DND-41 (cell line): ENCODE measurements around the gene ELK1.

Source experiments
- ATAC-seq: fragments of 200-7000 bp; cut with Tn5 transposase; 3 replicates; pipeline ENCODE4 v1.9.1; 2021; ENCODE audit warnings: low read depth; ENCODE audit not compliant: insufficient read depth
- DNase-seq: peaks from one replicate; pipeline ENCODE4 v3.0.0-alpha.2; 2020
- H2AFZ ChIP-seq: 2 replicates; pipeline ENCODE4 v1.6.0; 2012; ENCODE audit warnings: low read depth, low read length
- H3K27ac ChIP-seq: 2 replicates; pipeline ENCODE4 v1.5.1; 2012; ENCODE audit warnings: low read length, inconsistent platforms
- H3K27me3 ChIP-seq: fragments of 200-600 bp; sonication (generic); 2 replicates; pipeline ENCODE4 v1.6.0; 2012; ENCODE audit warnings: low read length, mild to moderate bottlenecking, inconsistent platforms; ENCODE audit not compliant: insufficient read depth, poor library complexity
- H3K36me3 ChIP-seq: 2 replicates; pipeline ENCODE4 v1.5.1; 2012; ENCODE audit warnings: low read length, inconsistent platforms; ENCODE audit not compliant: insufficient read depth
- H3K4me1 ChIP-seq: 2 replicates; pipeline ENCODE4 v1.5.1; 2012; ENCODE audit warnings: mild to moderate bottlenecking, low read length; ENCODE audit not compliant: insufficient read depth
- H3K4me2 ChIP-seq: 2 replicates; pipeline ENCODE4 v1.6.0; 2012; ENCODE audit warnings: mild to moderate bottlenecking, moderate library complexity, low read length, inconsistent platforms; ENCODE audit not compliant: insufficient read depth
- H3K4me3 ChIP-seq, 2 experiments: fragments of 200-600 bp in 1 of 2; shearing (Covaris generic) in 1 of 2; 2 replicates each; pipeline ENCODE4 v1.5.1; 2012 to 2016; ENCODE audit warnings: inconsistent platforms in 2 of 2, low read length in 2 of 2, mild to moderate bottlenecking in 2 of 2, low read depth in 1 of 2, moderate library complexity in 1 of 2
- H3K79me2 ChIP-seq: 2 replicates; pipeline ENCODE4 v1.6.0; 2012; ENCODE audit warnings: low read length, inconsistent platforms; ENCODE audit not compliant: insufficient read depth
- H3K9ac ChIP-seq: 2 replicates; pipeline ENCODE4 v1.6.0; 2012; ENCODE audit warnings: low read depth, mild to moderate bottlenecking, inconsistent platforms, low read length, moderate library complexity
- H3K9me3 ChIP-seq: 2 replicates; pipeline ENCODE4 v1.5.1; 2012; ENCODE audit warnings: low read length, moderate library complexity, mild to moderate bottlenecking, inconsistent platforms; ENCODE audit not compliant: insufficient read depth, severe bottlenecking
- H4K20me1 ChIP-seq: 2 replicates; pipeline ENCODE4 v1.6.0; 2012; ENCODE audit warnings: low read length; ENCODE audit not compliant: insufficient read depth
- CTCF ChIP-seq: IDR thresholded peaks from 2 replicates; pipeline ENCODE4 v1.5.1; 2012; ENCODE audit warnings: borderline replicate concordance, low read length, moderate library complexity, mild to moderate bottlenecking; ENCODE audit not compliant: poor library complexity, severe bottlenecking; ENCODE audit errors: extremely low read depth
- EZH2 ChIP-seq: IDR thresholded peaks from 3 replicates; pipeline ENCODE4 v1.6.1; 2012; ENCODE audit warnings: borderline replicate concordance, low read depth, mild to moderate bottlenecking, moderate library complexity, low read length, inconsistent platforms; ENCODE audit not compliant: severe bottlenecking

ELK1 gene

GRCh38 chrX:47618923-47619485, 31.4 kb downstream of the ELK1 start:
- Histone ChIP-seq H3K36me3 (no peaks in the 10 kb centered on the region), H3K79me2 (no peaks in the 10 kb centered on the region), H3K4me2 (no peak overlapping the region), H3K9me3 (no peaks in the 10 kb centered on the region), H3K4me3 (no peak overlapping the region), H3K27ac (no peak overlapping the region), H3K27me3 (no peaks in the 10 kb centered on the region), H3K9ac (no peak overlapping the region), H4K20me1 (no peaks in the 10 kb centered on the region), H3K4me1 (peaks cover 26% of the 10 kb centered on the region), H2AFZ (no peak overlapping the region)
- no peak for DNase-seq
- ATAC-seq = no peak
- TF ChIP-seq CTCF = no peak
- TF ChIP-seq EZH2 = no peak

DNA sequence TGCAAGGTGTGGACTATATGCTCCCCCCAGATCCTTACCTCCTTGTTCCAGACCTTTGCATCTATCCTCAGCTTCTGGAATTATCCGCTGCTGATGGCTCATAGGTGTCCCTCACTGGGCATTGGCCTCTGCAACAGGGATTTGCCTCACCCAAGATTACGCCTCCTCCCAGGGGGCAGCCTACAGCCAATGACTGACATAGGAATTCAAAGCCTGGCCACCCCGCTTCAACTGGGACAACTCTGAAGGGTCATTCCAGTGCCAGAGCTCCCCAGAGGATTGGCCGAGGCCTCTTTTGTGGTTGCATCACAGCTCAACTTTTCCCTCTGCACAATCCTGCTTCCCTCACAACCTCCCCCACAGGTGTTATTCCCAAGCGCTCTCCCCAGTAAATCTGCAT, 35.7 kb downstream of the ELK1 start:
- ATAC-seq (no peak), DNase-seq (no peak)
- Histone ChIP-seq H3K4me1 (peaks cover 2% of the 10 kb centered on the region), H3K27ac (no peak overlapping the region), H3K4me3 (no peak overlapping the region), H3K79me2 (no peaks in the 10 kb centered on the region), H3K36me3 (no peaks in the 10 kb centered on the region), H3K4me2 (no peak overlapping the region), H3K9me3 (no peaks in the 10 kb centered on the region), H4K20me1 (no peaks in the 10 kb centered on the region), H3K27me3 (no peaks in the 10 kb centered on the region), H3K9ac (no peak overlapping the region), H2AFZ (no peak overlapping the region)
- TF ChIP-seq CTCF (no peak), EZH2 (no peak)

DNA sequence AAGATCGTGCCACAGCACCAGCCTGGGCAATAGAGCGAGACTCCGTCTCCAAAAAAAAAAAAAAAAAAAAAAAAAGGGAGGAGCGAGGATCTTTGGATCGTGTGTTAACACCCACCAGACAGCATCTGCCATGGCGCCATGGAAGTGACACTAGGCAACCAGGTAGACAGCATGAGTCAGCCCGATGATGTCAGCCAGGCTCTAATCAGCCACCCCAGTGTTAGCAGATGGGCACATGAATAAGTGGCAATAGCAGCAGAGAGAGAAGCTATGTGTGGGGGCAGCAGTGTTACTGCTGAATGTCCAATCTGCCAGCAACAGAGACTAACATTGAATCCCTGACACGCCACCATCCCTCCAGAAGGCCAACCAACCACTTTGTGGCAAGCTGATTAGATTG, 37.3 kb downstream of the ELK1 start:
- no peak for TF ChIP-seq EZH2
- no peak for TF ChIP-seq CTCF
- H3K27me3 ChIP-seq = no peaks in the 10 kb centered on the region
- DNase-seq = no peak

GRCh38 chrX:47612418-47612817, 37.9 kb downstream of the ELK1 start:
- Histone ChIP-seq H3K4me1 (no peaks in the 10 kb centered on the region), H3K27ac (no peak overlapping the region), H3K36me3 (no peaks in the 10 kb centered on the region), H3K4me2 (no peak overlapping the region), H3K79me2 (no peaks in the 10 kb centered on the region), H4K20me1 (no peaks in the 10 kb centered on the region), H3K27me3 (no peaks in the 10 kb centered on the region), H3K9ac (no peak overlapping the region), H3K9me3 (no peaks in the 10 kb centered on the region), H3K4me3 (no peak overlapping the region), H2AFZ (no peak overlapping the region)
- DNase-seq (no peak), ATAC-seq (no peak)
- TF ChIP-seq CTCF = no peak
- no peak for TF ChIP-seq EZH2

More for the DNA sequence above, 37.3 kb downstream of the ELK1 start:
- H3K4me3 ChIP-seq = no peak overlapping the region
- no peaks in the 10 kb centered on the region for H4K20me1 ChIP-seq
- no peak overlapping the region for H3K4me2 ChIP-seq
- no peak for ATAC-seq
- no peaks in the 10 kb centered on the region for H3K4me1 ChIP-seq
- H3K27ac ChIP-seq = no peak overlapping the region
- H3K9ac ChIP-seq = no peak overlapping the region
- H3K36me3 ChIP-seq = no peaks in the 10 kb centered on the region
- no peak overlapping the region for H2AFZ ChIP-seq
- H3K9me3 ChIP-seq = no peaks in the 10 kb centered on the region
- H3K79me2 ChIP-seq = no peaks in the 10 kb centered on the region
